HG02884 (cell line): Measurements from ENCODE around the gene KLHL17.
"Not testable (repeated sequence)": the region's sequence is repeated elsewhere in the genome, so short reads cannot be mapped to it uniquely, and the experiment has no call there.

Source experiments
- ATAC-seq: cut with Tn5 transposase; IDR thresholded peaks from one replicate; pipeline ENCODE4 v1.9.1; 2021; ENCODE audit warnings: mild to moderate bottlenecking, moderate library complexity; ENCODE audit not compliant: unreplicated experiment

Gene KLHL17

GRCh38 chr1:935751-936231, 24.6 kb upstream of the KLHL17 start:
- no peak for ATAC-seq

DNA sequence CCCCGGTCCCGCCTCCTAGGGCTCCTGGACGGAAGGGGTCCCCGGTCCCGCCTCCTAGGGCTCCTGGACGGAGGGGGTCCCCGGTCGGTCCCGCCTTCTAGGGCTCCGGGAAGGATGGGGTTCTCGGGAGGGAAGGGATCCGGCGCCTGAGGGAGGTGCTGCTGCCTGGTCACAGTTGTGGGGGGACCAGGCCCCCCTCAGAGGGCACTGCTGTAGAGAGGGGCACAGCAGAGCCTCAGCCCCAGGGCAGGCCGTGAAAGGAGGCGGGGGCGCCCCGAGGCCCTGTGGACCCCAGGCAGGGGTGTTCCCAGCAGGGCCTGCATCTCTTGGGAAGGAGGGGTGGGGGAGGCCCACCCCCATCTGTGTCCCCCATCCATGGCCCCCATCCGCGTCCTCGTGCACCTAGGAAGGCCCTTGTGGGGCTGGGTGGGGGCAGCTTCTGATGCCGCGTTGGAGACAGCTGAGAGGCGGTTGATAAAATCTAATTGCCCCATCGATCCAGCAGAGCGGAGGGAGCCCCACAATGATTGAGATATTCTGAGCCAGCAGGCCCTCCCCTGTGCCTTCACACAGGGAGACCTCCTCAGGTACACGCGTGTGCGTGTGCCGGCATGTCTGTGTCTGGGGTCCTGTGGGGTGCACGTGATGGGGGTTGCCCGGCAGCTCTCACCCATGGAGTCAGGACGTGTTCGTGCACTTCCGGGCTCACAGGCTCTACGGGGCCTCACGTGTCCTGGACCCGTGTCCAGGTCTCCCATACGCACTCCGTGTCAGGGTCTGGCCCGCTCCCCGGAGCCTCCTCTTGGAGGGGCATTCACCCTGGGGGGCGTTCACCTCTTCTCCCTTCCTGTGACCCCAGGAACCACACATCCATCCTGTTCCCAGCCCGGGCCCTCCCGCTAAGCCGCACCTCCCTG, 23.8 kb upstream of the KLHL17 start:
- ATAC-seq: no peak

DNA sequence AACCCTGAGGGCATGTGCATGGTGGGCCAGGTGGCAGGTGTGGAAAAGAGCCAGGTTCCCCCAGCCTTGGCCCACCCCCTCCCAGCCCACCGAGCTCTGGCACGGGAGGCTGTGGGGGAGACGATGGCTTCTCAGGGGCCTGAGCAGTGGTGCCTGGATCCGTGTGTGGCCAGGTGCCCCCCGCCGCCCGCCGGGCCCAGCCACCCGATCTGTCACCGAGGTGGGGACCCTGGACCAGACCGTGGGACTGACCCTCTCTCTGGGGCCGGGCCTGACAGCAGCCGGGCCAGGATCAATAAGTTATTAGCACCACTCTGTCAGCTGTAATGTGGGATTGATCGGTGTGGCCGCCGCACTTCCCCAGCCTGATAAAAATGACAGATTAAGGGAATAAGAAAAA, 22.9 kb upstream of the KLHL17 start:
- ATAC-seq: no peak

DNA sequence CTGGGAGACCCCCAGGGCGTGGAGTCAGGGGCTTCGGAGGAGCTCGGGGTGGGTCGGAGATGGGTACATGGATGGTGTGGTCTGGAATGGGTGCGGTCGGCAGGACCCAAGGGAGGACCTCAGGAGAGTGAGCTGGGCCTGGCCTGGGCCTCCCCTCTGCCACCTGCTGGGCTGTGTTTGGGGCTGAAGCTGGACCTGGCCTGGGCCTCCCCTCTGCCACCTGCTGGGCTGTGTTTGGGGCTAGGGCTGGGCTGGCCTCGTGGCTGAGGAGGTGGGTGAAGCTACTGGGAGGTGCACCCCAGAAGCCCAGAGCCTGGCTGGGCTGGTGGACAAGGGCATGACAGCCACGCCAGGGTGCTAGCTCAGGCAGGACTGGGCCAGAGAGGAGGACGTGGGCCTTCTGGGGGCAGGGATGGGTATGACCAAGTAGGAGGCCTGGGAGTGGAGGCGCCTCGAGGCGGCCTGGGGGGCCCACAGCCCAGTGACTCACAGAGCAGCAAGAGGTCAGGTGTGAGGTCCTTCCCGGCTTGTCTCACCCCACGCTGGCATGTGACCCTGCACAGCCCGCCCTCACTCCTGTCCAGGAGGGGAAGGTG, 22.2 kb upstream of the KLHL17 start:
- ATAC-seq: no peak

DNA sequence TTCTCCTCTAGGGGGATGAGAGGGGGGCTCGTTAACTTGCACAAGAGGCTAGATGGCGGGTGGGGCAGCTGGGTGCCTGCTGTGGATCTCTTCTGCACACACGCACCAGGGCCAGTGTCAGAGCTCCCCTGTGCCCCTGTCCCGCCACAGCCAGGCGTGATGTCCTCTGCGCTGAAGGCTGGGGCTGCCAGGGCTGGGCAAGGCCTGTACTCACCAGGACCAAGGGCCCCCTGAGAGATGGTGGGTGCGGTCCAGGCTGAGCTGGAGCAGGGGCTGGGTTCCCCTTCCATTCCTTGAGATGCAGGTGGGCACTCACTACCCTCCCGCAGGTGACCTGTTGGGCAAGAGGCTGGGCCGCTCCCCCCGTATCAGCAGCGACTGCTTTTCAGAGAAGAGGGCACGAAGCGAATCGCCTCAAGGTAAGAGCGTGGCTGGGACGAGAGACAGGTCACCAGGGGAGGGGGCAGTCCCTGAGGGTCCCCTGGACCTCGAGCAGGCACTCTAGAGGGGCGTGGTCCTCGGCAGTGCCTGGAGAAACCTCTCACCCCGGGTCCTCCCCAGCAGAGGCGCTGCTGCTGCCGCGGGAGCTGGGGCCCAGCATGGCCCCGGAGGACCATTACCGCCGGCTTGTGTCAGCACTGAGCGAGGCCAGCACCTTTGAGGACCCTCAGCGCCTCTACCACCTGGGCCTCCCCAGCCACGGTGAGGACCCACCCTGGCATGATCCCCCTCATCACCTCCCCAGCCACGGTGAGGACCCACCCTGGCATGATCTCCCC, 21.5 kb upstream of the KLHL17 start:
- no peak for ATAC-seq

DNA sequence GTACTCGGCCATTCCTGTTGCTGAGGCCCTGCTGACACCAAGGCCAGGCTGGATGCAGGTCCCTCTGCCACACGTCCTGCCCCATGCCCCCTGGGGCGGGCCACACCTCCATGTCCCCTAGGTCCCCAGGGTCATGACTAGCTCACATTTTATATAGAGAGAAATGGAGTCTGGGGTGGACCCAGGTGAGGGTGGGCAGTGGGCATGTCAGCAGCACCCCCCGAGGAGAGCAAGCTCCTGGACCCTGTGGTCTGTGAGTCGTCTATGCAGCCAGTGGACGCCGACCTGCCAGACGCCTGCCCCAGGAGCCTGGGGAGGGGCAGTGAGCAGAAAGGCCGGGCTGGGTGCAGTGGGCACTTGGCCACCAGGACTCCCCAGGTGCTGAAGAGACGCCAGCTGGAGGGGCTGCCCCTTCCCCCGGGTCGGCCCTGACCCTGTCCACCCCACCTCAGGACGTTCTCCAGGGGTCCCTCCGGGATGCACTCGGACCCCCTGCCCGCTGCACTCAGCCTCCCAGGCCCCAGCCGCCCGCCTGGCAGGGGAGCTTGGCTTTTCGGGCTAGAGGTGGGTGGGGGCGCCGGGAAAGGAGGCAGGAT, 20.8 kb upstream of the KLHL17 start:
- ATAC-seq: no peak

- no peak for ATAC-seq
Measured at GRCh38 chr1:940107-941014, 20.0 kb upstream of the KLHL17 start.

GRCh38 chr1:941015-941587, 19.3 kb upstream of the KLHL17 start:
- no peak for ATAC-seq

GRCh38 chr1:941588-942383, 18.6 kb upstream of the KLHL17 start:
- ATAC-seq: no peak

DNA sequence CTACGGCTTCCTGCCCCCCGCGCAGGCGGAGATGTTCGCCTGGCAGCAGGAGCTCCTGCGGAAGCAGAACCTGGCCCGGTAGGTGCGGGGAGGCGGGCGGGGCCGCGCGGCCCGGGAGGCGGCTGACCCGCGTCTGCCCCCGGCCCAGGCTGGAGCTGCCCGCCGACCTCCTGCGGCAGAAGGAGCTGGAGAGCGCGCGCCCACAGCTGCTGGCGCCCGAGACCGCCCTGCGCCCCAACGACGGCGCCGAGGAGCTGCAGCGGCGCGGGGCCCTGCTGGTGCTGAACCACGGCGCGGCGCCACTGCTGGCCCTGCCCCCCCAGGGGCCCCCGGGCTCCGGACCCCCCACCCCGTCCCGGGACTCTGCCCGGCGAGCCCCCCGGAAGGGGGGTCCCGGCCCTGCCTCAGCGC, 18.0 kb upstream of the KLHL17 start:
- ATAC-seq: no peak

DNA sequence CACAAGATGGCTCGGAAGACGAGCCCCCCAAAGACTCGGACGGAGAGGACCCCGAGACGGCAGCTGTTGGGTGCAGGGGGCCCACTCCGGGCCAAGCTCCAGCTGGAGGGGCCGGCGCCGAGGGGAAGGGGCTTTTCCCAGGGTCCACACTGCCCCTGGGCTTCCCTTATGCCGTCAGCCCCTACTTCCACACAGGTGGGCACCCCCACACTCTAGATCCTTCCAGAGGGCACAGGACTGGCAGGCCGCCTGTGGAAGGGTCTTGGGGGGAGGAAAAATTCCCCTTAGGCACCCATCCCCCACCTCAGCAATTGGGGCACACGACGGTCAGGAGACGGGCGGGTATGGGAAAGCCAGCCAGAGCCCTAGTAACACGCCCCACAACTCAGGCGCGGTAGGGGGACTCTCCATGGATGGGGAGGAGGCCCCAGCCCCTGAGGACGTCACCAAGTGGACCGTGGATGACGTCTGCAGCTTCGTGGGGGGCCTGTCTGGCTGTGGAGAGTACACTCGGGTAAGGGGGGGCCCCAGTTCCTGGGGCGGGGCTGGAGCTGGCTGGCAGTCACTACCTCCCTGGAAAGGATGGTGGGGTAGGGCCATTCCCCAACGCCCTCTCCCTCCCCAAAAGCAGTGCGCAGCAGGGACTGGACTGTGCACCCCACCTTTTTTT, 17.4 kb upstream of the KLHL17 start:
- ATAC-seq: no peak

GRCh38 chr1:943545-944340, 16.6 kb upstream of the KLHL17 start:
- ATAC-seq: no peak

DNA sequence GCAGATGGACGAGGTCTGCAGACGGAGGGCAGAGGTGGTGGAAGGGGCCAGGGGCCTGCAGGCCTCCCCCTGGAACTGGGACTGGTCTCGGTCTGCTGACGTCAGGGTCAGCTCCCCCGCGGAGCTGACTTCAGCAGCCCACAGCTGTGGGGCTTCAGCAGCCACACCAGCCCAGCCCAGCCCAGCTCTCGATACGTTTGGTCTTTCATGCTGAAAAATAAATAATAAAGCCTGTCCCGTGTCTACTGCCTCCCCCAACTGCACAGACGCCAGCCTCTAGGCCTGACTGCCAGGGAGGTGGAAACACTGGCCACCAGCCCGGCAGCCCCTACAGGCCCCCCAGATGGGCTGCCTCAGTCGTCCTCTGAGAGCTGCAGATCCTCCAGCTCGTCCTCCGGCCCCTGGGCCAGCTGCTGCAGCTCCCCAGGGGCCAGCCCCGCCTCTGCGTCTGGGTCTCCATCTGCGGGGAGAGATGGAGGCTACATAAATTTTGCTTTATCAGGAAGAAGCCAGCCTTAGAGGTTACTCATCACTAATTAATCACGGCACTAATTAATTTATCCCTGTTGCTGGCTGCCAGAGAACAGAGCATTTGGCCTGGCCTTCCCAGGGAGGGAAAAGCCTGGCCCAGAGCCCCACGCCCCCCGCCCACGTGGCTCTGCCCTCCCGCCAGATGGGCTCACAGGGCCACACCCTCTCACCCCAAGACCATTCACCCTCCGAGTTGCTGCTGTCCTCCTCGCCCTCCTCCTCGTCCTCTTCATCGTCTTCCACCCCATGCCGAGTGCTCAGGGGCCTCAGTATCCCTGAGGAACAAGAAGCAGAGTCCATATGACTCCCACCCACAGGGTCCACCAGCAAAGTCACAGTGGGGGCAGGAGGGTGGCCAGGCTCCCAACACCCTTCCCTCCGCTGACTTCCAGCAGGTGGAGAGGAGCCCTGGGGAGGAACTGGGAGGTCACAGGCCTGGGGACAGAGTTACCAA, 15.8 kb upstream of the KLHL17 start:
- no peak for ATAC-seq

DNA sequence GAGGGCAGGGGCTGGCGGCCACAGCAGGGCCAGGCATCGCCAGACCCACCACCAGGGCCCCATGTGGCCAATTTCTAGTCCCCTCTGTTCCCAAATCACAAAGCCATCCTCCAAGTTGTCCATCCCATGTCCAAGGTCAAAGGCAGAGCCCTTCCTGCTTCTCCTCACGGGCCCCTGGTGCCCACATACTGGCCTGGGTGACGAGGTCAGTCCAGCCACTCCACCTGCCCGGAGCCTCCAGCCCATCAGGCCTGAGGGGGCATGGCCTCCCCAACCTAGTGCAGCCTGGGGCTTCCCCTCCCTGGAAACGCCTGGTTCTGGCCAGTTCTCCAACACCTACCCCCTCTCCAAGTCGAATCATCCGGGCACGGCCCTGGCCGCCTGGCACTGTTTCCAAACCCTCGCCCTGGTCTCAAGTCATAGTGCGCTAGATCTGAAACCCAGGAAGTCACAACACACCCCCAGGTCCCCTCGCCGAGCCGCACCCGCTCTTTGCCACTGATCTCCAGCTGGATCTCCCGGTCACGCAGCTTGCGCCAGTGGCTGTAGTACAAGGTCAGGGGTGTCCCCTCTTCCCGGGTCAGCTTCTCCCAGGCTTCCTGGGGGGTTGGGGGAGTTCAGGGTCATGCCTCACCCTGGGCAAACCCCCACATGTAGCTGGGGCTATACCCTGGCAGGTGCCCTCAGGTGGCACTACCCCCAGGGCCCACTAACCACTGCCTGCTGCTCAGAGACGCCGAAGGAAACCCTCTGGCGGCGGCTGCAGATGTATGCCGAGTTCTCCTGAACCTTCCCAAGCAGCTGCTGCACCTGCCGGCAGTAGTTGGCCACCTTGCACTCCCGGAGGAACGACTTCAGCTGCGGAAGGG, 14.5 kb upstream of the KLHL17 start:
- no peak for ATAC-seq

DNA sequence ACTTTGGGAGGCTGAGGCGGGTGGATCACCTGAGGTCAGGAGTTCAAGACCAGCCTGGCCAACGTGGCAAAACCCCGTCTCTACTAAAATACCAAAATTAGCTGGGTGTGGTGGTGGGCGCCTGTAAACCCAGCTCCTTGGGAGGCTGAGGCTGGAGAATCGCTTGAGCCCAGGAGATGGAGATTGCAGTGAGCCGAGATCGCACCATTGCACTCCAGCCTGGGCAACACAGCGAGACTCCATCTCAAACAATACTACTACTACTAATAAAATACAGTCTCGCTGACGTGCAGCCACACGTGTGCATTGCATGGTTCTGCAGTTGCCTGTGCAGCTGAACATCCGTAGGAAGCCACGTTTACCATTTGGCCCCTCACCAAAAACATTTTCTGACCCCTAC, 13.6 kb upstream of the KLHL17 start:
- not testable (repeated sequence) for ATAC-seq
